Stimulated activated CD8-positive, alpha-beta memory T cell treated with anti-CD3 and anti-CD28 coated beads, Interleukin-12 subunit alpha, Interleukin-12 subunit beta, amount 100 ng/mL, for 24 hours (primary cell): Measurements from ENCODE around the gene POU2F3.

ENCODE experiments used
- DNase-seq: peaks from one replicate; pipeline ENCODE4 v3.0.0-alpha.2; 2020; ENCODE audit errors: extremely low read depth

POU2F3 gene

GRCh38 chr11:120226242-120226641, 13.7 kb upstream of the POU2F3 start:
- no peak for DNase-seq

GRCh38 chr11:120226714-120227113, 13.2 kb upstream of the POU2F3 start:
- no peak for DNase-seq

GRCh38 chr11:120227228-120227852, 12.6 kb upstream of the POU2F3 start:
- DNase-seq: no peak

- no peak for DNase-seq
Observed at GRCh38 chr11:120228794-120229384, 11.1 kb upstream of the POU2F3 start.

GRCh38 chr11:120229451-120230424, 10.2 kb upstream of the POU2F3 start:
- no peak for DNase-seq

- no peak for DNase-seq
Observed at GRCh38 chr11:120230433-120231071, 9.4 kb upstream of the POU2F3 start.

GRCh38 chr11:120231963-120232362, 8.0 kb upstream of the POU2F3 start:
- DNase-seq: no peak

- no peak for DNase-seq
Observed at GRCh38 chr11:120233207-120233803, 6.6 kb upstream of the POU2F3 start.

- DNase-seq: peak; percentile 17
Observed at GRCh38 chr11:120235024-120235628, 4.8 kb upstream of the POU2F3 start.

GRCh38 chr11:120236169-120237107, 3.5 kb upstream of the POU2F3 start:
- DNase-seq: no peak

GRCh38 chr11:120238968-120239620, 846 bp upstream of the POU2F3 start:
- no peak for DNase-seq

GRCh38 chr11:120240866-120241265, 926 bp downstream of the POU2F3 start:
- DNase-seq: no peak

- no peak for DNase-seq
Observed at GRCh38 chr11:120241277-120241676, 1.3 kb downstream of the POU2F3 start.

GRCh38 chr11:120243221-120243620, 3.3 kb downstream of the POU2F3 start:
- no peak for DNase-seq

GRCh38 chr11:120244476-120245365, 4.8 kb downstream of the POU2F3 start:
- DNase-seq: no peak

- no peak for DNase-seq
Observed at GRCh38 chr11:120245434-120245833, 5.5 kb downstream of the POU2F3 start.

GRCh38 chr11:120248551-120249278, 8.8 kb downstream of the POU2F3 start:
- no peak for DNase-seq
